Astrocyte of the hippocampus (primary cell): Measurements from ENCODE around the gene ETV2.
"Not testable (repeated sequence)": the region's sequence is repeated elsewhere in the genome, so short reads cannot be mapped to it uniquely, and the experiment has no call there.

Source experiments
- DNase-seq: peaks from one replicate; pipeline ENCODE4 v3.0.0; 2011; ENCODE audit warnings: low read depth, low spot score

The ETV2 gene

GRCh38 chr19:35657904-35658700 lies 16.6 kb downstream of the ETV2 start:
- no peak for DNase-seq

GRCh38 chr19:35661995-35662340 lies 20.4 kb downstream of the ETV2 start:
- no peak for DNase-seq

- no peak for DNase-seq
Observed at GRCh38 chr19:35663981-35664380, 22.4 kb downstream of the ETV2 start.

GRCh38 chr19:35665157-35665556 lies 23.6 kb downstream of the ETV2 start:
- no peak for DNase-seq

GRCh38 chr19:35665604-35666003 lies 24.1 kb downstream of the ETV2 start:
- no peak for DNase-seq

- DNase-seq, result no peak
Observed at GRCh38 chr19:35666251-35666913, 24.8 kb downstream of the ETV2 start, which contains the start of gene UPK1A. TSS of gene UPK1A (plus strand) at chr19:35666517. CDS start at chr19:35666813, 296 bp downstream.

GRCh38 chr19:35669566-35669965 lies 28.0 kb downstream of the ETV2 start:
- DNase-seq, result no peak

GRCh38 chr19:35669974-35670373 lies 28.4 kb downstream of the ETV2 start:
- DNase-seq, result no peak

- no peak for DNase-seq
Observed at GRCh38 chr19:35670686-35671085, 29.1 kb downstream of the ETV2 start.

- DNase-seq, result no peak
Observed at GRCh38 chr19:35671818-35672217, 30.3 kb downstream of the ETV2 start.

- peak; percentile 49 for DNase-seq
Observed at GRCh38 chr19:35673121-35673804, 31.7 kb downstream of the ETV2 start.

- DNase-seq, result no peak
Observed at GRCh38 chr19:35675589-35676140, 34.1 kb downstream of the ETV2 start.

- DNase-seq, result no peak
Observed at GRCh38 chr19:35689836-35690235, 48.3 kb downstream of the ETV2 start.

GRCh38 chr19:35691106-35691505 lies 49.6 kb downstream of the ETV2 start:
- DNase-seq, result not testable (repeated sequence)

GRCh38 chr19:35692010-35692409 lies 50.5 kb downstream of the ETV2 start:
- DNase-seq, result no peak

GRCh38 chr19:35693422-35693821 lies 51.9 kb downstream of the ETV2 start:
- no peak for DNase-seq

GRCh38 chr19:35693835-35694599 lies 52.5 kb downstream of the ETV2 start:
- peak; percentile 90 for DNase-seq
